ENCODE data around the gene CNNM2. TPM values are rescaled to one million over a fixed set of nuclear protein-coding genes. Genes with fewer than 3 reads are reported as not detected.
A peak's percentile ranks its signal among the peaks of the same experiment; 100 is the strongest.
"Not testable (repeated sequence)": the region's sequence is repeated elsewhere in the genome, so short reads cannot be mapped to it uniquely, and the experiment has no call there.

CNNM2 gene
- total and polyA plus RNA-seq, 5 experiments from 2014 or later = 4.4 to 15.5 (median 5.7) TPM

GRCh38 chr10:103111918-103112877 is 194.1 kb downstream of the CNNM2 start:
- Mint-ChIP-seq H3K4me1 (peaks cover 2 to 12% (median 6%) of the 10 kb centered on the region in 4 donors), H3K9me3 (no peaks in the 10 kb centered on the region), H3K27ac (no peak overlapping the region), H3K4me3 (no peak overlapping the region), H3K27me3 (no peaks in the 10 kb centered on the region), H3K36me3 (peaks cover 0 to 31% (median 0%) of the 10 kb centered on the region in 3 donors)
- ATAC-seq (no peak), DNase-seq (no peak)
- POLR2A ChIA-PET = no interaction called here

DNA sequence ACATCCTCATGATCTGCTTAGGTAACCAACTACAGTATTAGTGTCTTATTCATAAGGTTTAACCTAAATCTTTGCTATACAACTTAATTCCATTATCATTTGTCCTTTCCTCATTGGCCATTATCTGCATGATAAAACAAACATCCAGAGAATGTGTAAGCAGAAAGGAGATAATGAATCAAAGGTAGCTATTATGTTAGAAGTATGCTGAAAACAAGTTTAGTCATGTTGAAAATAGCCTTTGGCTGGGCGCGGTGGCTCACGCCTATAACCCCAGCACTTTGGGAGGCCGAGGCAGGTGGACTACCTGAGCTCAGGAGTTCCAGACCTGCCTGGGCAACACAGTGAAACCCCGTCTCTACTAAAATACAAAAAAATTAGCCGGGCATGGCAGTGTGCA is 196.8 kb downstream of the CNNM2 start:
- POLR2A ChIA-PET = no interaction called here
- Mint-ChIP-seq H3K27me3 (no peaks in the 10 kb centered on the region), H3K27ac (no peak overlapping the region), H3K36me3 (peaks cover 0 to 23% (median 0%) of the 10 kb centered on the region in 3 donors), H3K4me3 (no peak overlapping the region), H3K9me3 (no peaks in the 10 kb centered on the region), H3K4me1 (peaks cover 2 to 15% (median 6%) of the 10 kb centered on the region in 4 donors)
- ATAC-seq (no peak), DNase-seq (no peak)

GRCh38 chr10:103117247-103117646 is 199.2 kb downstream of the CNNM2 start:
- no peak overlapping the region for H3K4me3 Mint-ChIP-seq
- no peak for DNase-seq
- no peaks in the 10 kb centered on the region for H3K9me3 Mint-ChIP-seq
- H3K27ac Mint-ChIP-seq = no peak overlapping the region
- no peak for ATAC-seq
- peaks cover 0 to 19% (median 0%) of the 10 kb centered on the region in 3 donors for H3K36me3 Mint-ChIP-seq
- H3K27me3 Mint-ChIP-seq = no peaks in the 10 kb centered on the region
- H3K4me1 Mint-ChIP-seq = peaks cover 0 to 15% (median 3%) of the 10 kb centered on the region in 4 donors
- POLR2A ChIA-PET = interaction anchor here (2.4 kb wide), 1 partner anchor 8 kb away, joined by 4 read pairs; no protein-coding TSS in a partner anchor

DNA sequence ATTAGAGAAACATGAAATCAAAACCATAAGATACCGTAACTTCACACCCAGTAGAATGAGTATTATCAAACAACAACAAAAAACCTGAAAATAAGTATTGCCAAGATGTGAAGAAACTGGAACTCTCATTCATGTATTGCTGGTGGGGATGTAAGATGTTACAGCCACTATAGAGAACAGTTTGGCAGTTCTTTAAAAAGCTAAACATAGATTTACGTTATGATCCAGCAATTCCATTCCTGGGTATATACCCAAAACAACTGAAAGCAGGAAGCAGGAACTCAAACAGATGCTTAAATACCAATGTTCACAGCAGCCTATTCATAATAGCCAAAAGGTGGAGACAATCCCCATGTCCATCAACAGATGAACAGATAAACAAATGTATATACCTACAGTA is 202.5 kb downstream of the CNNM2 start:
- ATAC-seq (no peak), DNase-seq (no peak)
- H3K4me3 Mint-ChIP-seq = no peak overlapping the region
- H3K27me3 Mint-ChIP-seq = no peaks in the 10 kb centered on the region
- H3K9me3 Mint-ChIP-seq = no peaks in the 10 kb centered on the region
- POLR2A ChIA-PET = no interaction called here
- H3K36me3 Mint-ChIP-seq = peaks cover 0 to 19% (median 0%) of the 10 kb centered on the region in 3 donors
- H3K4me1 Mint-ChIP-seq = peaks cover 3 to 17% (median 13%) of the 10 kb centered on the region in 4 donors
- H3K27ac Mint-ChIP-seq = peak overlapping the region in 1 of 10 donors; percentile 53

- Mint-ChIP-seq H3K27ac (peak overlapping the region in 2 of 10 donors; percentile 15 to 53), H3K9me3 (no peaks in the 10 kb centered on the region), H3K4me3 (no peak overlapping the region), H3K36me3 (peaks cover 0 to 24% (median 0%) of the 10 kb centered on the region in 3 donors), H3K4me1 (peaks cover 3 to 22% (median 19%) of the 10 kb centered on the region in 4 donors), H3K27me3 (no peaks in the 10 kb centered on the region)
- ATAC-seq (no peak), DNase-seq (no peak)
- POLR2A ChIA-PET = no interaction called here
Observed at GRCh38 chr10:103120977-103121735, 203.1 kb downstream of the CNNM2 start.

DNA sequence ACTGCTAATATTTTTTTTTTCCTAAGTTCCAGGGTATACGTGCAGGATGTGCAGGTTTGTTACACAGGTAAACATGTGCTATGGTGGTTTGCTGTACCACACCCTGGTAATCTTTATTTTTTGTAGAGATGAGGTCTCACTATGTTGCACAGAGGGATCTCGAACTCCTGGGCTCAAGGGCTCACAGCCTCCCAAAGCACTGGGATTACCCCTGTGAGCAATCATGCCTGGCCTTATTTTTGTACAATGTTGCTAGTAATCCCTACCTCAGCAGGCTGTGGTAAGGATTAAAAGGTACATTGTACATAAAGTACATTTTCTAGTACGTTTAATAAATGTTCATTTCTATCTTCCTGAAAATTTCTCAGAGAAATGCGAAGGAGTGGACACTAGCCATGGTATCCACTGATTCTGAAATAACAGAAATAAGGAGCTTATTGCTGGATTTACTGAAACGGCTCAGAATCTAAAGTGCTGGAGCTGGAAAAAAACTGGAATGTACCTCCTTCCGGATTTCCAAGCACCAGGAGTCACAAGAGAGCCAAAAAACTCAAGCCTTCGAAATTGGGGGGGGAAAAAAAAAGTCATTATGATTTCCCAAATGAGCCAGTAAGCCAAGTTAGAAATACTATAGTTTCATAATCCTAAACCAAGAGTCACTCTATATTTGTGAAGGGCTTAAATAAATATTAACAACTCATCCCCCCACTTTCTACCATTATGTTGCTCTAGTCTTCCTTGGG is 205.4 kb downstream of the CNNM2 start:
- Mint-ChIP-seq H3K36me3 (peaks cover 0 to 34% (median 0%) of the 10 kb centered on the region in 3 donors), H3K27ac (peak overlapping the region in 1 of 10 donors; percentile 30)
- no peak for ATAC-seq

DNA sequence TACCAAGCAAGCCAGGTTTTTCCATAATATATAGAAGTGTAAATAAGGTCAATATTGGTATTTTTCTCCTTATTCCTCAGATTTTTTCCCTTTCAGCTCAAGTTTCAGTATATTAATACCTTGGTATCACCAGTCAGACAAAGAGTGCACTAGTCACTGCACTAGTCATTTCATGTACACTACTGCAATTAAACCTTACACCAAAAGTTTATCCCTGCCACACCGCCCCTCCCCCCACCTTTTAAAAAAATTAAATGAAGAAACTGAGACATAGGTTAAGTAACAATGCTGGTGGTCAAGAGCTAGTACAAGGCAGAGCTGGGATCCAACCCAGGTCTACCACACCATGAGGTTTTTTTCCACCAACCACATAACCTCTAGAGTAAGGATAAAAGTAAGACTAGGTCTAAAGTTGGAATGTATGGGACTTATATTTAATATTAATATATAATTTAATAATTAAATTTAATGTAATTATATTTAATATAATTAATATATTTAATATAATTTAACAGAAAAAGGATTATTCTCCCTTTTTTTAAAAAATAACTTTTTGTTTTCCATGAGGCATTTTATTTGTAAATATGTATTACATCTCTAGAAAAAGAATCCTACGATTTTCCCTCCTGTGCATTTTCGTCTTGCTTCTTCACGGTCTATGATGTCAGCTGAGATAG is 206.5 kb downstream of the CNNM2 start:
- POLR2A ChIA-PET = no interaction called here
- ATAC-seq (no peak), DNase-seq (no peak)
- H3K9me3 Mint-ChIP-seq = no peaks in the 10 kb centered on the region
- no peaks in the 10 kb centered on the region for H3K27me3 Mint-ChIP-seq
- peaks cover 3 to 27% (median 20%) of the 10 kb centered on the region in 4 donors for H3K4me1 Mint-ChIP-seq
- H3K27ac Mint-ChIP-seq = peak overlapping the region in 1 of 10 donors; percentile 25
- no peak overlapping the region for H3K4me3 Mint-ChIP-seq
- peaks cover 0 to 31% (median 0%) of the 10 kb centered on the region in 3 donors for H3K36me3 Mint-ChIP-seq

More for the DNA sequence above, 205.4 kb downstream of the CNNM2 start:
- DNase-seq = no peak
- peaks cover 3 to 27% (median 20%) of the 10 kb centered on the region in 4 donors for H3K4me1 Mint-ChIP-seq
- POLR2A ChIA-PET = interaction anchor here (0.6 kb wide), 1 partner anchor 27 kb away, joined by 3 read pairs; no protein-coding TSS in a partner anchor
- H3K4me3 Mint-ChIP-seq = no peak overlapping the region
- H3K27me3 Mint-ChIP-seq = no peaks in the 10 kb centered on the region
- H3K9me3 Mint-ChIP-seq = no peaks in the 10 kb centered on the region

DNA sequence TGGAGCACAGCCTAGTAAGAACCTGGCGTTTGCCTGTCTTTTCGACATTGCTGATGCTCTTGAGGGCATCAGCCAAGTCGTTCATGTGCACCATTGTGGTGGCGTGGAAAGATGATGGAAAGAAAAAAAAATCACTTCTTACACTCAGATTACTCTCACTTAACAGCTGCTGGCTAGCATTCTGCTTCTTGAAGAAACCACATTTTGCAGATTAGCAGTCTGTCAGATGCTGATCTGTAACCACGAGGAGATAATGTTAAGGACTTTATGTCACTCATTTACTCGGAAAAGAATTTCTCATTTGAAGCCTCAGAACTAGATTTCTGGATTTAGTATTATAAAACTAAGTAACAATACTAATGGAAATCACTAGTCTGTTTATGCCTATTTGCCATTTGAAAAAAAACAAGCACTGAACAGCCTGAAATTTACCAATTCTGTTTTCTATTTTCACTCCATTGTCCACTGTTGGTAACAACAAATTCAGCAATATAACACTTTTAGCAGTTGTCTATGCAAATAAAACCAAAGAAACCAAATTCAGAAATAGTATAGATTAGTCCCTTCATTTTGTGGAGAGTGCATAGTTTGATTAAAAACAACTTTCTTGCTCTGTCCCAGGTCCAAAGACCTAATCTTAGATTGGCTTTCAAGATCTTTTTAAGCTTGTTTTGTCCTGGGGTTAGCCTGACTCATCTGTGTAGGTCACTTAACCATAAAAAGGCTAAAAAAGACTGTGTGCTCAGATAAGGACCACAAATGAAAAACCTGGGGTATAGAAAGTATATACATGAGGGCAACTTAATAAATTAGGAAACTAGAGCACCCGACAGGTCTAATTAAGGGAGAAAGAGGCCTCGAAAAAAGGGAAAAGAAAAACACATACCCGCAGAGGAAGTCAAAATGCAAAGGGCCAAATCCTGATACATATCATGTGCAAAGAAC is 207.5 kb downstream of the CNNM2 start:
- Mint-ChIP-seq H3K4me3 (no peak overlapping the region), H3K27me3 (no peaks in the 10 kb centered on the region), H3K4me1 (peaks cover 3 to 27% (median 20%) of the 10 kb centered on the region in 4 donors), H3K9me3 (no peaks in the 10 kb centered on the region), H3K36me3 (peaks cover 0 to 29% (median 1%) of the 10 kb centered on the region in 3 donors), H3K27ac (peak overlapping the region in 3 of 10 donors; percentile 24 to 63 (median 58))
- ATAC-seq (no peak), DNase-seq (no peak)
- POLR2A ChIA-PET = no interaction called here

GRCh38 chr10:103127241-103127640 is 209.1 kb downstream of the CNNM2 start:
- no peak overlapping the region for H3K4me3 Mint-ChIP-seq
- POLR2A ChIA-PET = no interaction called here
- H3K36me3 Mint-ChIP-seq = peaks cover 0 to 44% (median 4%) of the 10 kb centered on the region in 3 donors
- no peaks in the 10 kb centered on the region for H3K27me3 Mint-ChIP-seq
- peaks cover 6 to 26% (median 22%) of the 10 kb centered on the region in 4 donors for H3K4me1 Mint-ChIP-seq
- H3K27ac Mint-ChIP-seq = no peak overlapping the region
- DNase-seq (no peak), ATAC-seq (no peak)
- H3K9me3 Mint-ChIP-seq = no peaks in the 10 kb centered on the region

DNA sequence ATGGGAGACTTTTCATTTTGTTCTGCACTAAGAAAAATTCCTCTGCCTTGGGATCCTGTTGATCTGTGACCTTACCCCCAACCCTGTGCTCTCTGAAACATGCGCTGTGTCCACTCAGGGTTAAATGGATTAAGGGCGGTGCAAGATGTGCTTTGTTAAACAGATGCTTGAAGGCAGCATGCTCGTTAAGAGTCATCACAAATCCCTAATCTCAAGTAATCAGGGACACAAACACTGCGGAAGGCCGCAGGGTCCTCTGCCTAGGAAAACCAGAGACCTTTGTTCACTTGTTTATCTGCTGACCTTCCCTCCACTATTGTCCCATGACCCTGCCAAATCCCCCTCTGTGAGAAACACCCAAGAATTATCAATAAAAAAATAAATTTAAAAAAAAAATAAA is 212.1 kb downstream of the CNNM2 start:
- peaks cover 3 to 21% (median 16%) of the 10 kb centered on the region in 4 donors for H3K4me1 Mint-ChIP-seq
- DNase-seq, POLR2A ChIA-PET, H3K4me3 Mint-ChIP-seq, H3K27me3 Mint-ChIP-seq, ATAC-seq, H3K9me3 Mint-ChIP-seq, H3K27ac Mint-ChIP-seq: not testable (repeated sequence)
- H3K36me3 Mint-ChIP-seq = peaks cover 0 to 61% (median 12%) of the 10 kb centered on the region in 3 donors

- Mint-ChIP-seq H3K9me3 (no peaks in the 10 kb centered on the region), H3K36me3 (peaks cover under 1 to 59% (median 17%) of the 10 kb centered on the region in 3 donors), H3K27ac (no peak overlapping the region), H3K4me1 (peaks cover 3 to 18% (median 12%) of the 10 kb centered on the region in 4 donors), H3K27me3 (no peaks in the 10 kb centered on the region), H3K4me3 (no peak overlapping the region)
- DNase-seq (no peak), ATAC-seq (no peak)
- POLR2A ChIA-PET = no interaction called here
Observed at GRCh38 chr10:103130910-103131309, 212.8 kb downstream of the CNNM2 start.

All from naive thymus-derived CD8-positive, alpha-beta T cell (primary cell).